Ovary (tissue), 9 donors: ENCODE data around the gene ACSF3. TPM values are rescaled to one million over a fixed set of nuclear protein-coding genes. Genes with fewer than 3 reads are reported as not detected.

Experiments used
- DNase-seq, 5 donors: peaks; one replicate each; pipeline ENCODE4 v3.0.0-alpha.2; 2019 to 2020
- H3K27ac ChIP-seq, 2 donors: fragments of 200-600 bp; one replicate each; pipeline versions ENCODE4 v1.5.1 to v1.8.0; 2019 to 2022
- H3K27me3 ChIP-seq: fragments of 200-600 bp; one replicate; pipeline ENCODE4 v1.8.0; 2022
- H3K36me3 ChIP-seq: fragments of 200-600 bp; sonication (generic); one replicate; pipeline ENCODE4 v1.5.1; 2019
- H3K4me1 ChIP-seq: one replicate; pipeline ENCODE4 v1.8.1; 2013; ENCODE audit warnings: mild to moderate bottlenecking, moderate library complexity; ENCODE audit not compliant: insufficient read depth
- H3K4me3 ChIP-seq: fragments of 200-600 bp; sonication (generic); one replicate; pipeline ENCODE4 v1.5.1; 2017
- H3K9me3 ChIP-seq, 2 donors: fragments of 200-600 bp in 1 of 2; sonication (generic) in 1 of 2; one replicate each; pipeline versions ENCODE4 v1.5.1 to v1.8.1; 2013 to 2019; ENCODE audit warnings: mild to moderate bottlenecking in 1 of 2, moderate library complexity in 1 of 2
- CTCF ChIP-seq, 3 donors: fragments of 450-650 bp in 2 of 3; fragments of 200-600 bp in 1 of 3; IDR thresholded peaks; one replicate each; pipeline versions ENCODE4 v1.5.1 to v1.8.0; 2016 to 2022; ENCODE audit warnings: antibody characterized with exemption in 3 of 3, mild to moderate bottlenecking in 1 of 3
- EP300 ChIP-seq: sonication (generic); formaldehyde crosslinking; IDR thresholded peaks from one replicate; pipeline ENCODE4 v1.6.1; 2017; ENCODE audit warnings: antibody characterized with exemption
- POLR2A ChIP-seq: fragments of 450-650 bp; IDR thresholded peaks from one replicate; pipeline ENCODE4 v1.6.1; 2017; ENCODE audit warnings: antibody characterized with exemption, mild to moderate bottlenecking, moderate library complexity
- WGBS, 3 donors: extraction: QIAGEN DNeasy Blood & Tissue Kit in 1 of 3; methylation state at CpG; one replicate each; pipeline versions ENCODE4 v1.1.5 to v1.1.7; 2013 to 2017; 5-methylcytosine and 5-hydroxymethylcytosine counted together
- intact Hi-C, 4 donors: fragments of 100-400 bp; cut with DNase I; formaldehyde crosslinking; loops; one replicate each; pipeline versions ENCODE4 v1.11.0 to v1.15.1; 2022 to 2023
- polyA plus RNA-seq, 2 donors: library from polyadenylated mRNA; stranded (reverse); fragments of 200-250 nt in 1 of 2; fragments of 350-450 nt in 1 of 2; fragmentation: Illumina TruSeq in 1 of 2; extraction: RNeasy Lipid Tissue Mini Kit (QIAGEN cat#74804) in 1 of 2; gene quantifications; one replicate each; pipeline ENCODE4 v1.2.3, GENCODE V29; 2013 to 2014
- total RNA-seq, 7 donors: library from RNA; depleted of rRNA in 2 of 7; stranded (reverse); fragments of >200 nt in 2 of 7; fragmentation: NEBNext Ultra II Directional in 3 of 7; extraction: Animal tissue kit (Norgen Biotek cat#: 25700) in 3 of 7; gene quantifications; one replicate each; pipeline versions ENCODE4 v1.1.0 to v1.2.4, GENCODE V29; 2016 to 2023
- donor health status: DM: no; HTN: no; CAD: no; lungs with moderate emphysema.
- donor health status: DM: no; HTN: no; CAD: no.
- donor health status: Bipolar disorder and iron deficiency.
- donor health status: DM: yes; HTN: yes; CAD: no.
- donor health status: DM: no; HTN: no; CAD: no.
- donor health status: DM: yes; HTN: yes; CAD: no.

The ACSF3 gene
- total and polyA plus RNA-seq, 9 donors, result 16.2 to 40.9 (median 28.0) TPM

- H3K27me3 ChIP-seq, result no peaks in the 10 kb centered on the region
Measured at GRCh38 chr16:89058812-89059211, 34.8 kb upstream of the ACSF3 start.

GRCh38 chr16:89060207-89060794 lies 33.4 kb upstream of the ACSF3 start:
- Histone ChIP-seq H3K36me3 (no peaks in the 10 kb centered on the region), H3K9me3 (no peaks in the 10 kb centered on the region), H3K4me1 (no peaks in the 10 kb centered on the region), H3K27me3 (no peaks in the 10 kb centered on the region), H3K27ac (no peak overlapping the region), H3K4me3 (no peak overlapping the region)
- TF ChIP-seq POLR2A (no peak), CTCF (IDR thresholded peaks at IDR 0.05) (no peak), EP300 (no peak)
- DNase-seq, result no peak
- intact Hi-C loops, result no loop called here
- WGBS, 3 donors, result 49 to 56% (median 50%) methylated on average over 12 of the region's 12 CpGs

More at GRCh38 chr16:89058812-89059211, 34.8 kb upstream of the ACSF3 start:
- intact Hi-C loops, result no loop called here
- Histone ChIP-seq H3K4me1 (no peaks in the 10 kb centered on the region), H3K9me3 (no peaks in the 10 kb centered on the region), H3K27ac (no peak overlapping the region), H3K4me3 (no peak overlapping the region), H3K36me3 (no peaks in the 10 kb centered on the region)
- TF ChIP-seq POLR2A (no peak), CTCF (IDR thresholded peaks at IDR 0.05) (no peak), EP300 (no peak)
- WGBS, 3 donors, result 92 to 93% (median 92%) methylated on average over 9 of the region's 9 CpGs
- DNase-seq, result no peak

- no peak overlapping the region for H3K27ac ChIP-seq
- H3K9me3 ChIP-seq, result no peaks in the 10 kb centered on the region
- no peaks in the 10 kb centered on the region for H3K4me1 ChIP-seq
- TF ChIP-seq POLR2A, result no peak
- TF ChIP-seq CTCF (IDR thresholded peaks at IDR 0.05), result no peak
- TF ChIP-seq EP300, result no peak
- intact Hi-C loops, result no loop called here
- H3K27me3 ChIP-seq, result no peaks in the 10 kb centered on the region
- no peak overlapping the region for H3K4me3 ChIP-seq
- H3K36me3 ChIP-seq, result no peaks in the 10 kb centered on the region
- no peak for DNase-seq
- 63 to 72% (median 70%) methylated on average over 21 of the region's 21 CpGs for WGBS, 3 donors
Measured at GRCh38 chr16:89061086-89061485, 32.6 kb upstream of the ACSF3 start.

GRCh38 chr16:89061590-89062380 lies 31.9 kb upstream of the ACSF3 start:
- DNase-seq, result no peak
- H3K36me3 ChIP-seq, result no peaks in the 10 kb centered on the region
- no peak for TF ChIP-seq EP300
- H3K4me1 ChIP-seq, result no peaks in the 10 kb centered on the region
- H3K9me3 ChIP-seq, result no peaks in the 10 kb centered on the region
- intact Hi-C loops, result no loop called here
- no peak overlapping the region for H3K27ac ChIP-seq
- no peaks in the 10 kb centered on the region for H3K27me3 ChIP-seq
- no peak overlapping the region for H3K4me3 ChIP-seq
- 33 to 48% (median 47%) methylated on average over 17 of the region's 17 CpGs for WGBS, 3 donors
